Gastrocnemius medialis (tissue), 4 donors: Measurements from ENCODE around the gene PRUNE2. TPM values are rescaled to one million over a fixed set of nuclear protein-coding genes. Genes with fewer than 3 reads are reported as not detected.

Source experiments
- ATAC-seq, 2 donors: fragments of 150-250 bp; one replicate each; pipeline ENCODE4 v1.9.1; 2016
- DNase-seq, 2 donors: peaks; one replicate each; pipeline ENCODE4 v3.0.0-alpha.2; 2019
- H3K27ac ChIP-seq, 4 donors: fragments of 200-600 bp; sonication (generic); 1 replicate in 1 of 4; 2 replicates in 3 of 4; pipeline ENCODE4 v1.5.1; 2016 to 2018; ENCODE audit warnings: mild to moderate bottlenecking in 2 of 4, moderate library complexity in 1 of 4
- H3K27me3 ChIP-seq, 3 donors: fragments of 200-600 bp; sonication (generic) in 2 of 3; 1 replicate in 1 of 3; 2 replicates in 2 of 3; pipeline versions ENCODE4 v1.5.1 to v1.6.0; 2016 to 2019; ENCODE audit warnings: mild to moderate bottlenecking in 1 of 3, moderate library complexity in 1 of 3
- H3K36me3 ChIP-seq, 2 donors: fragments of 200-600 bp; sonication (generic) in 1 of 2; one replicate each; pipeline ENCODE4 v1.5.1; 2017 to 2018
- H3K4me1 ChIP-seq, 2 donors: fragments of 200-600 bp; sonication (generic) in 1 of 2; one replicate each; pipeline ENCODE4 v1.5.1; 2016 to 2017; ENCODE audit warnings: mild to moderate bottlenecking in 2 of 2
- H3K4me3 ChIP-seq, 4 donors: fragments of 200-600 bp; sonication (generic) in 3 of 4; 1 replicate in 1 of 4; 2 replicates in 3 of 4; pipeline ENCODE4 v1.5.1; 2016 to 2019; ENCODE audit warnings: mild to moderate bottlenecking in 2 of 4
- H3K9me3 ChIP-seq, 3 donors: fragments of 200-600 bp; sonication (generic) in 2 of 3; 1 replicate in 1 of 3; 2 replicates in 2 of 3; pipeline ENCODE4 v1.5.1; 2016 to 2019
- CTCF ChIP-seq, 5 experiments: fragments of 450-650 bp in 3 of 5; fragments of 200-600 bp in 2 of 5; sonication (generic) in 2 of 5; IDR thresholded peaks in 4 of 5; conservative IDR thresholded peaks in 1 of 5; 1 replicate in 4 of 5; 2 replicates in 1 of 5; pipeline ENCODE4 v1.5.1; 2016 to 2019; ENCODE audit warnings: antibody characterized with exemption in 5 of 5, mild to moderate bottlenecking in 3 of 5, moderate library complexity in 3 of 5
- POLR2A ChIP-seq, 2 donors: fragments of 450-650 bp; IDR thresholded peaks; one replicate each; pipeline ENCODE4 v1.6.1; 2017; ENCODE audit warnings: antibody characterized with exemption in 2 of 2, mild to moderate bottlenecking in 2 of 2, moderate library complexity in 2 of 2
- in situ Hi-C, 4 donors: fragments of 200-750 bp; cut with MboI; loops; one replicate each; pipeline versions ENCODE4 v1.15.0 to v1.8.0; 2017; ENCODE audit warnings: low sequenced_read_pairs in 4 of 4
- intact Hi-C: fragments of 100-400 bp; cut with DNase I; formaldehyde crosslinking; loops from one replicate; pipeline ENCODE4 v1.15.1; 2023; ENCODE audit warnings: low total_unique reads
- total RNA-seq, 4 donors: library from RNA; depleted of rRNA; stranded (reverse); fragments of >200 nt; gene quantifications; one replicate each; pipeline versions ENCODE4 v1.1.0 to v1.2.3, GENCODE V29; 2016

Gene PRUNE2
- total RNA-seq, 4 donors from 2014 or later = 1.6 to 43.5 (median 11.0) TPM

GRCh38 chr9:76651119-76651705 is 254.7 kb downstream of the PRUNE2 start:
- in situ Hi-C loops (loop anchor here in 1 of 4 donors (10.0 kb wide), 1 partner anchor 196 kb away; the partner anchor contains the start of gene GCNT1), intact Hi-C loops (no loop called here)
- TF ChIP-seq POLR2A (IDR thresholded peaks at IDR 0.05) (no peak), CTCF (IDR thresholded peaks at IDR 0.05 in 4 of 5, conservative IDR thresholded peaks at IDR 0.05 in 1 of 5) (no peak)
- DNase-seq (no peak), ATAC-seq (no peak)
- no peaks in the 10 kb centered on the region for H3K9me3 ChIP-seq
- no peaks in the 10 kb centered on the region for H3K27me3 ChIP-seq
- peak overlapping the region in 2 of 4 donors; percentile 0 to 10 for H3K27ac ChIP-seq
- H3K4me3 ChIP-seq = peak overlapping the region in 3 of 4 donors; percentile 5 to 32 (median 30)
- H3K4me1 ChIP-seq = peaks cover 0 to 4% of the 10 kb centered on the region in 2 donors
- no peaks in the 10 kb centered on the region for H3K36me3 ChIP-seq

- no peaks in the 10 kb centered on the region for H3K36me3 ChIP-seq
- H3K4me1 ChIP-seq = peaks cover 0 to 4% of the 10 kb centered on the region in 2 donors
- H3K27me3 ChIP-seq = no peaks in the 10 kb centered on the region
- intact Hi-C loops (no loop called here), in situ Hi-C loops (loop anchor here in 1 of 4 donors (10.0 kb wide), 1 partner anchor 196 kb away; the partner anchor contains the start of gene GCNT1)
- DNase-seq (no peak), ATAC-seq (no peak)
- peak overlapping the region in 2 of 4 donors; percentile 0 to 10 for H3K27ac ChIP-seq
- no peaks in the 10 kb centered on the region for H3K9me3 ChIP-seq
- TF ChIP-seq POLR2A (IDR thresholded peaks at IDR 0.05) = no peak
- no peak for TF ChIP-seq CTCF (IDR thresholded peaks at IDR 0.05 in 4 of 5, conservative IDR thresholded peaks at IDR 0.05 in 1 of 5)
- H3K4me3 ChIP-seq = peak overlapping the region in 1 of 4 donors; percentile 32
Observed at GRCh38 chr9:76650692-76651091, 255.2 kb downstream of the PRUNE2 start.

GRCh38 chr9:76649894-76650293 is 256.0 kb downstream of the PRUNE2 start:
- DNase-seq (no peak), ATAC-seq (no peak)
- Histone ChIP-seq H3K9me3 (no peaks in the 10 kb centered on the region), H3K4me1 (peaks cover 0 to 3% of the 10 kb centered on the region in 2 donors), H3K27ac (no peak overlapping the region), H3K4me3 (no peak overlapping the region), H3K27me3 (no peaks in the 10 kb centered on the region), H3K36me3 (no peaks in the 10 kb centered on the region)
- TF ChIP-seq POLR2A (IDR thresholded peaks at IDR 0.05) = no peak
- no peak for TF ChIP-seq CTCF (IDR thresholded peaks at IDR 0.05 in 4 of 5, conservative IDR thresholded peaks at IDR 0.05 in 1 of 5)
- in situ Hi-C loops (loop anchor here in 1 of 4 donors (10.0 kb wide), 1 partner anchor 195 kb away; the partner anchor contains the start of gene GCNT1), intact Hi-C loops (no loop called here)

GRCh38 chr9:76646249-76646648 is 259.7 kb downstream of the PRUNE2 start:
- DNase-seq (no peak), ATAC-seq (no peak)
- H3K36me3 ChIP-seq = no peaks in the 10 kb centered on the region
- H3K4me3 ChIP-seq = no peak overlapping the region
- TF ChIP-seq POLR2A (IDR thresholded peaks at IDR 0.05) = no peak
- TF ChIP-seq CTCF (IDR thresholded peaks at IDR 0.05 in 4 of 5, conservative IDR thresholded peaks at IDR 0.05 in 1 of 5) = no peak
- intact Hi-C loops (no loop called here), in situ Hi-C loops (no loop called here)
- no peaks in the 10 kb centered on the region for H3K4me1 ChIP-seq
- H3K27me3 ChIP-seq = no peaks in the 10 kb centered on the region
- H3K9me3 ChIP-seq = no peaks in the 10 kb centered on the region
- H3K27ac ChIP-seq = no peak overlapping the region
